H1 (cell line): ENCODE results near the gene FAM161A. TPM values are rescaled to one million over a fixed set of nuclear protein-coding genes. Genes with fewer than 3 reads are reported as not detected.
A peak's percentile ranks its signal among the peaks of the same experiment; 100 is the strongest.

Source experiments
- CTCF ChIA-PET: fragments of 300-600 bp; sonication (Branson Sonifier 250); formaldehyde crosslinking; loops from one replicate; lab custom pipeline; 2021; ENCODE audit not compliant: partially characterized antibody; lab: Charles Lee
- POLR2A ChIA-PET: fragments of 300-600 bp; sonication (Branson Sonifier 250); formaldehyde crosslinking; loops from one replicate; lab custom pipeline; 2021; ENCODE audit warnings: inconsistent platforms; ENCODE audit not compliant: partially characterized antibody; lab: Charles Lee
- DNase-seq, 2 experiments: peaks; one replicate each; pipeline versions ENCODE4 v3.0.0 to v3.0.0-alpha.2; 2010 to 2022; ENCODE audit warnings: low spot score in 2 of 2, low read depth in 1 of 2, mixed read lengths in 1 of 2
- FAIRE-seq: peaks from 2 replicates; lab custom pipeline; 2011; peaks lifted over from hg19 to GRCh38; lab: Jason Lieb, UNC
- H2AFZ ChIP-seq: 2 replicates; pipeline ENCODE4 v1.8.1; 2012; ENCODE audit warnings: low read length, inconsistent platforms
- H2AK5ac ChIP-seq: 2 replicates; pipeline ENCODE4 v1.6.1; 2013; ENCODE audit warnings: low read depth, low read length
- H2BK120ac ChIP-seq: replicated peaks from 2 replicates; pipeline ENCODE3; 2013; ENCODE audit warnings: low read depth, low read length, inconsistent platforms
- H2BK12ac ChIP-seq: 2 replicates; pipeline ENCODE4 v1.6.1; 2013; ENCODE audit warnings: low read depth, low read length
- H2BK15ac ChIP-seq: 2 replicates; pipeline ENCODE4 v1.6.1; 2013; ENCODE audit warnings: low read length
- H2BK20ac ChIP-seq: 2 replicates; pipeline ENCODE4 v1.6.1; 2013; ENCODE audit warnings: low read length
- H2BK5ac ChIP-seq: 2 replicates; pipeline ENCODE4 v1.6.1; 2013; ENCODE audit warnings: low read depth, low read length
- H3K14ac ChIP-seq: 2 replicates; pipeline ENCODE4 v1.6.1; 2013; ENCODE audit warnings: inconsistent platforms; ENCODE audit not compliant: insufficient read length
- H3K18ac ChIP-seq: 2 replicates; pipeline ENCODE4 v1.6.1; 2013; ENCODE audit warnings: low read length; ENCODE audit errors: extremely low read depth
- H3K23ac ChIP-seq: 2 replicates; pipeline ENCODE4 v1.6.1; 2013; ENCODE audit warnings: inconsistent platforms; ENCODE audit not compliant: insufficient read length
- H3K23me2 ChIP-seq: 2 replicates; pipeline ENCODE4 v1.6.1; 2013; ENCODE audit warnings: low read depth, low read length
- H3K27ac ChIP-seq: 2 replicates; pipeline ENCODE4 v1.6.1; 2011; ENCODE audit warnings: low read depth, low read length, inconsistent platforms
- H3K27me3 ChIP-seq, 4 experiments: replicated peaks in 1 of 4; 1 replicate in 1 of 4; 2 replicates in 3 of 4; pipeline versions ENCODE4 v1.6.1 to v1.8.1; 2011 to 2013; ENCODE audit warnings: low read length in 3 of 4, mild to moderate bottlenecking in 3 of 4, inconsistent platforms in 2 of 4, mixed read lengths in 2 of 4, moderate library complexity in 1 of 4; ENCODE audit not compliant: control insufficient read depth in 3 of 4, insufficient read depth in 3 of 4; ENCODE audit errors: extremely low read depth in 1 of 4
- H3K36me3 ChIP-seq, 4 experiments: 2 replicates each; pipeline versions ENCODE4 v1.6.1 to v1.8.1; 2011 to 2013; ENCODE audit warnings: mild to moderate bottlenecking in 4 of 4, low read length in 3 of 4, moderate library complexity in 2 of 4, control low read depth in 1 of 4, inconsistent platforms in 1 of 4; ENCODE audit not compliant: insufficient read depth in 4 of 4, control insufficient read depth in 2 of 4
- H3K4ac ChIP-seq: replicated peaks from 2 replicates; pipeline ENCODE3; 2013; ENCODE audit warnings: low read length, low read depth, mixed read lengths, inconsistent platforms; ENCODE audit not compliant: insufficient read length
- H3K4me1 ChIP-seq, 4 experiments: replicated peaks in 1 of 4; 1 replicate in 1 of 4; 2 replicates in 3 of 4; pipeline versions ENCODE4 v1.6.1 to v1.8.1; 2011 to 2013; ENCODE audit warnings: low read length in 3 of 4, inconsistent platforms in 2 of 4, mixed read lengths in 1 of 4; ENCODE audit not compliant: insufficient read depth in 4 of 4, control insufficient read depth in 3 of 4
- H3K4me2 ChIP-seq, 2 experiments: 2 replicates each; pipeline versions ENCODE4 v1.6.1 to v1.8.1; 2011 to 2013; ENCODE audit warnings: low read depth in 2 of 2, low read length in 2 of 2, control low read depth in 1 of 2, inconsistent platforms in 1 of 2, mild to moderate bottlenecking in 1 of 2; ENCODE audit not compliant: insufficient read depth in 1 of 2
- H3K4me3 ChIP-seq, 4 experiments: fragments of 200-600, 300-600 bp in 1 of 4; sonication (generic), shearing (Covaris generic), sonication (Bioruptor Twin) in 1 of 4; 2 replicates each; pipeline versions ENCODE4 v1.5.1 to v1.8.1; 2011 to 2016; ENCODE audit warnings: low read length in 4 of 4, low read depth in 3 of 4, control low read depth in 2 of 4, inconsistent platforms in 2 of 4, mild to moderate bottlenecking in 2 of 4, mixed read lengths in 1 of 4, moderate library complexity in 1 of 4; ENCODE audit not compliant: insufficient read depth in 2 of 4; ENCODE audit errors: extremely low read depth in 1 of 4
- H3K56ac ChIP-seq: replicated peaks from 2 replicates; pipeline ENCODE3; 2013; ENCODE audit warnings: low read depth, mild to moderate bottlenecking, mixed read lengths, low read length, inconsistent platforms; ENCODE audit not compliant: insufficient read length
- H3K79me1 ChIP-seq: 2 replicates; pipeline ENCODE4 v1.6.1; 2013; ENCODE audit warnings: low read depth, low read length, control low read depth
- H3K79me2 ChIP-seq, 2 experiments: 2 replicates each; pipeline versions ENCODE4 v1.6.1 to v1.8.1; 2012 to 2013; ENCODE audit warnings: low read length in 2 of 2, mild to moderate bottlenecking in 2 of 2, inconsistent platforms in 1 of 2; ENCODE audit not compliant: insufficient read depth in 2 of 2, control insufficient read depth in 1 of 2
- H3K9ac ChIP-seq, 4 experiments: replicated peaks in 1 of 4; 1 replicate in 1 of 4; 2 replicates in 3 of 4; pipeline versions ENCODE4 v1.6.1 to v1.8.1; 2011 to 2013; ENCODE audit warnings: low read depth in 3 of 4, low read length in 3 of 4, control low read depth in 2 of 4, mild to moderate bottlenecking in 2 of 4, moderate library complexity in 2 of 4, inconsistent platforms in 1 of 4; ENCODE audit errors: extremely low read depth in 1 of 4
- H3K9me3 ChIP-seq, 2 experiments: 2 replicates each; pipeline versions ENCODE4 v1.6.1 to v1.8.1; 2012 to 2013; ENCODE audit warnings: mild to moderate bottlenecking in 2 of 2, moderate library complexity in 2 of 2, control low read depth in 1 of 2, inconsistent platforms in 1 of 2, low read depth in 1 of 2, low read length in 1 of 2, mixed read lengths in 1 of 2; ENCODE audit not compliant: insufficient read depth in 2 of 2
- H4K20me1 ChIP-seq, 2 experiments: replicated peaks in 1 of 2; 2 replicates each; pipeline versions ENCODE3 to v1.8.1; 2011 to 2013; ENCODE audit warnings: inconsistent platforms in 2 of 2, low read length in 2 of 2, mild to moderate bottlenecking in 1 of 2; ENCODE audit not compliant: insufficient read depth in 2 of 2, control insufficient read depth in 1 of 2
- H4K5ac ChIP-seq: 2 replicates; pipeline ENCODE4 v1.6.1; 2013; ENCODE audit warnings: low read length, low read depth, mixed read lengths, inconsistent platforms; ENCODE audit not compliant: insufficient read length
- H4K8ac ChIP-seq: 2 replicates; pipeline ENCODE4 v1.8.0; 2013; ENCODE audit warnings: mild to moderate bottlenecking, moderate library complexity, low read length, inconsistent platforms; ENCODE audit not compliant: insufficient read depth; ENCODE audit errors: extremely low read depth
- H4K91ac ChIP-seq: replicated peaks from 2 replicates; pipeline ENCODE3; 2013; ENCODE audit warnings: low read length, mixed read lengths, inconsistent platforms; ENCODE audit not compliant: insufficient read length
- BACH1 ChIP-seq: IDR thresholded peaks from 2 replicates; pipeline ENCODE4 v1.6.1; 2012; ENCODE audit warnings: low read length, improper control_type of control experiment
- CEBPB ChIP-seq: IDR thresholded peaks from 2 replicates; pipeline ENCODE4 v1.6.1; 2012; ENCODE audit warnings: low read depth, low read length
- EGR1 ChIP-seq: IDR thresholded peaks from 2 replicates; pipeline ENCODE4 v1.6.1; 2011; ENCODE audit warnings: low read depth, low read length, borderline replicate concordance
- JUND ChIP-seq: IDR thresholded peaks from 2 replicates; pipeline ENCODE4 v1.6.1; 2011; ENCODE audit warnings: mild to moderate bottlenecking, improper control_type of control experiment, low read length
- SP2 ChIP-seq: IDR thresholded peaks from 2 replicates; pipeline ENCODE4 v1.6.1; 2012; ENCODE audit warnings: mild to moderate bottlenecking, low read length, inconsistent platforms
- SP4 ChIP-seq: IDR thresholded peaks from 2 replicates; pipeline ENCODE4 v1.6.1; 2012; ENCODE audit warnings: low read length, inconsistent platforms
- SRF ChIP-seq: IDR thresholded peaks from 2 replicates; pipeline ENCODE4 v1.6.1; 2011; ENCODE audit warnings: mild to moderate bottlenecking, low read depth, low read length, moderate library complexity
- TBP ChIP-seq: IDR thresholded peaks from 2 replicates; pipeline ENCODE4 v1.6.1; 2011; ENCODE audit warnings: low read depth, low read length, improper control_type of control experiment
- TCF12 ChIP-seq: IDR thresholded peaks from 2 replicates; pipeline ENCODE4 v1.6.1; 2011; ENCODE audit warnings: low read depth, mild to moderate bottlenecking, low read length
- WGBS, 2 experiments: shearing (Covaris generic) in 1 of 2; methylation state at CpG; one replicate each; pipeline versions ENCODE4 v1.1.6 to v1.1.7; 2013 to 2015; ENCODE audit warnings: low lambda C conversion rate in 2 of 2, mixed read lengths in 2 of 2, inconsistent platforms in 1 of 2, low coverage in 1 of 2, missing lambda C conversion rate in 1 of 2; ENCODE audit not compliant: insufficient replicate concordance in 2 of 2, insufficient coverage in 1 of 2, insufficient read length in 1 of 2; ENCODE audit errors: extremely low coverage in 1 of 2, missing lambda C conversion rate in 1 of 2; 5-methylcytosine and 5-hydroxymethylcytosine counted together
- polyA plus RNA-seq, 7 experiments: library from polyadenylated mRNA; depleted of rRNA in 3 of 7; stranded (reverse) in 5 of 7; unstranded in 2 of 7; fragments of >200 nt in 5 of 7; fragments of 200-250 nt in 2 of 7; gene quantifications; 1 replicate in 5 of 7; 2 replicates in 1 of 7; 4 replicates in 1 of 7; pipeline versions ENCODE4 v1.2.1 to v1.2.3, GENCODE V29; 2011 to 2013; ENCODE audit warnings: missing spikeins in 2 of 7, mixed read lengths in 2 of 7
- total RNA-seq: library from RNA; stranded (reverse); fragmentation: NEBNext Ultra II Directional; extraction: Animal tissue kit (Norgen Biotek cat#: 25700); gene quantifications from 2 replicates; pipeline ENCODE4 v1.2.1, GENCODE V29; 2021
- TF ChIP-seq, protein P1 (sequence below): IDR thresholded peaks from 2 replicates; pipeline ENCODE4 v1.6.1; 2012; ENCODE audit warnings: inconsistent platforms
- TF ChIP-seq, protein P2 (sequence below): IDR thresholded peaks from 2 replicates; pipeline ENCODE4 v1.6.1; 2012; ENCODE audit warnings: inconsistent platforms

Gene FAM161A
- total and polyA plus RNA-seq, 2 of the 8 experiments (the other 6 are each of a cell fraction or from before 2014, with no cell fraction given) = 1.6 to 9.7 TPM

GRCh38 chr2:61888267-61889055, 34.6 kb upstream of the FAM161A start, which contains the start of gene CCT4:
CCT4 (minus strand) TSS chr2:61888656; CDS start chr2:61888507, 149 bp downstream.
- no peak within 1 kb of the TSS for H2BK15ac ChIP-seq
- 3% methylated on average over 74 of the region's 74 CpGs; no CpG with 5 or more reads in 1 of the 2 experiments for WGBS, 2 experiments
- H2BK5ac ChIP-seq = peak within 1 kb of the TSS; percentile 95
- peak within 1 kb of the TSS; percentile 99 for H4K8ac ChIP-seq
- H3K23me2 ChIP-seq = peaks cover 9% of the 10 kb centered on the region
- peak within 1 kb of the TSS; percentile 64; the same call in 1 of the 2 replicates for H2AFZ ChIP-seq
- peaks cover 4% of the 10 kb centered on the region; the same call in 1 of the 2 replicates for H3K79me1 ChIP-seq
- peak within 1 kb of the TSS; percentile 96 to 100 (median 98) for H3K4me3 ChIP-seq
- H3K27ac ChIP-seq = peak within 1 kb of the TSS; percentile 97
- H3K79me2 ChIP-seq = peaks cover 29 to 46% of the 10 kb centered on the region in 2 experiments
- H3K56ac ChIP-seq = peak within 1 kb of the TSS; percentile 60
- DNase-seq (peak; percentile 46 to 99), FAIRE-seq (no peak)
- ChIA-PET CTCF (no interaction called here), POLR2A (interaction anchor here (0.6 to 3.5 kb wide), 7 partner anchors 10 to 445 kb away, joined by 3 to 26 read pairs (median 5); partner anchors contain the start of gene XPO1)
- peaks cover 8 to 28% (median 15%) of the 10 kb centered on the region in 4 experiments; a peak in 6 of 8 replicates for H3K36me3 ChIP-seq
- no peak within 1 kb of the TSS for H3K4ac ChIP-seq
- peak within 1 kb of the TSS; percentile 48 for H4K91ac ChIP-seq
- H2BK120ac ChIP-seq = no peak within 1 kb of the TSS
- H4K20me1 ChIP-seq = peaks cover 7 to 9% of the 10 kb centered on the region in 2 experiments
- no peaks in the 10 kb centered on the region for H3K27me3 ChIP-seq
- peak within 1 kb of the TSS; percentile 17; the same call in 1 of the 2 replicates for H2AK5ac ChIP-seq
- H3K18ac ChIP-seq = peak within 1 kb of the TSS; percentile 96
- H2BK20ac ChIP-seq = no peak within 1 kb of the TSS
- no peak within 1 kb of the TSS; the same call in 1 of the 2 replicates for H2BK12ac ChIP-seq
- H3K4me1 ChIP-seq = peaks cover 0 to 2% (median 0%) of the 10 kb centered on the region in 4 experiments; a peak in 3 of 7 replicates
- peak within 1 kb of the TSS; percentile 92 to 97 (median 96) for H3K9ac ChIP-seq
- no peak within 1 kb of the TSS for H3K23ac ChIP-seq
- H3K4me2 ChIP-seq = peak within 1 kb of the TSS; percentile 72 to 90
- H3K9me3 ChIP-seq = no peaks in the 10 kb centered on the region
- H4K5ac ChIP-seq = peak within 1 kb of the TSS; percentile 97
- H3K14ac ChIP-seq = no peak within 1 kb of the TSS
- TF ChIP-seq TBP (peak; percentile 96), TCF12 (no peak), JUND (peak; percentile 51; the same call in 1 of the 2 replicates), EGR1 (peak; percentile 55; the same call in 1 of the 2 replicates), SP2 (no peak), SP4 (peak; percentile 98), SRF (peak; percentile 74), CEBPB (0 out of 2 replicates have a peak, but pooled peaks have one; percentile 3), BACH1 (peak; percentile 68)
- TF ChIP-seq, protein P1, sequence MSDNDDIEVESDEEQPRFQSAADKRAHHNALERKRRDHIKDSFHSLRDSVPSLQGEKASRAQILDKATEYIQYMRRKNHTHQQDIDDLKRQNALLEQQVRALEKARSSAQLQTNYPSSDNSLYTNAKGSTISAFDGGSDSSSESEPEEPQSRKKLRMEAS = peak; percentile 68
- TF ChIP-seq, protein P2, sequence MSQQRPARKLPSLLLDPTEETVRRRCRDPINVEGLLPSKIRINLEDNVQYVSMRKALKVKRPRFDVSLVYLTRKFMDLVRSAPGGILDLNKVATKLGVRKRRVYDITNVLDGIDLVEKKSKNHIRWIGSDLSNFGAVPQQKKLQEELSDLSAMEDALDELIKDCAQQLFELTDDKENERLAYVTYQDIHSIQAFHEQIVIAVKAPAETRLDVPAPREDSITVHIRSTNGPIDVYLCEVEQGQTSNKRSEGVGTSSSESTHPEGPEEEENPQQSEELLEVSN = no peak
